ENCODE results near the gene HECTD2.

The HECTD2 gene

DNA sequence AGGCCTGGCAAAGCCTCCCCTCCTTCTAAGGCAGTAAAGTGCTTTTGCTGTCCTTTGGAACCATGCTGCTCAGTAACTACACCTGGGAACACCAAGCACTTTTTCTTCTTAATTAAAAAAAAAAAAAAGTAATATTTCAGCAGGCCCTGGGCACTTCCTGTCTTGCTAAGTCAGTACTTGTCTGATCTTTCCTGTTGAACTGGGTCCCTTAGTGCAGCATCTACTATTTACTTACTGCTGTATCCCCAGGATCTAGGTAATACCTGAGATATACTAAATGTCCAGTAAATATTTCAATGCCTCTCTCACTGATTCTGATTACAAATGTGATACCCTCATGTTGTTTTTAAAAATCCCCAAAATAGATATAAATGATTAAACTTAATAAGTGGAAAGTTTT, 145.3 kb downstream of the HECTD2 start:
- ATAC-seq = no peak
- TF ChIP-seq, protein P1, sequence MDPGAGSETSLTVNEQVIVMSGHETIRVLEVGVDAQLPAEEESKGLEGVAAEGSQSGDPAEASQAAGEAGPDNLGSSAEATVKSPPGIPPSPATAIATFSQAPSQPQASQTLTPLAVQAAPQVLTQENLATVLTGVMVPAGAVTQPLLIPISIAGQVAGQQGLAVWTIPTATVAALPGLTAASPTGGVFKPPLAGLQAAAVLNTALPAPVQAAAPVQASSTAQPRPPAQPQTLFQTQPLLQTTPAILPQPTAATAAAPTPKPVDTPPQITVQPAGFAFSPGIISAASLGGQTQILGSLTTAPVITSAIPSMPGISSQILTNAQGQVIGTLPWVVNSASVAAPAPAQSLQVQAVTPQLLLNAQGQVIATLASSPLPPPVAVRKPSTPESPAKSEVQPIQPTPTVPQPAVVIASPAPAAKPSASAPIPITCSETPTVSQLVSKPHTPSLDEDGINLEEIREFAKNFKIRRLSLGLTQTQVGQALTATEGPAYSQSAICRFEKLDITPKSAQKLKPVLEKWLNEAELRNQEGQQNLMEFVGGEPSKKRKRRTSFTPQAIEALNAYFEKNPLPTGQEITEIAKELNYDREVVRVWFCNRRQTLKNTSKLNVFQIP (CRISPR knock-in tag; IDR thresholded peaks at IDR 0.05; ENCODE audit: borderline replicate concordance, low read depth) = no peak
- no peak for TF ChIP-seq GLIS3 (CRISPR knock-in tag; IDR thresholded peaks at IDR 0.05)
- no peak for TF ChIP-seq ISL1 (CRISPR knock-in tag; IDR thresholded peaks at IDR 0.05)
- no peak for TF ChIP-seq TOX (CRISPR knock-in tag; IDR thresholded peaks at IDR 0.05; ENCODE audit: borderline replicate concordance)
- TF ChIP-seq, protein P2, sequence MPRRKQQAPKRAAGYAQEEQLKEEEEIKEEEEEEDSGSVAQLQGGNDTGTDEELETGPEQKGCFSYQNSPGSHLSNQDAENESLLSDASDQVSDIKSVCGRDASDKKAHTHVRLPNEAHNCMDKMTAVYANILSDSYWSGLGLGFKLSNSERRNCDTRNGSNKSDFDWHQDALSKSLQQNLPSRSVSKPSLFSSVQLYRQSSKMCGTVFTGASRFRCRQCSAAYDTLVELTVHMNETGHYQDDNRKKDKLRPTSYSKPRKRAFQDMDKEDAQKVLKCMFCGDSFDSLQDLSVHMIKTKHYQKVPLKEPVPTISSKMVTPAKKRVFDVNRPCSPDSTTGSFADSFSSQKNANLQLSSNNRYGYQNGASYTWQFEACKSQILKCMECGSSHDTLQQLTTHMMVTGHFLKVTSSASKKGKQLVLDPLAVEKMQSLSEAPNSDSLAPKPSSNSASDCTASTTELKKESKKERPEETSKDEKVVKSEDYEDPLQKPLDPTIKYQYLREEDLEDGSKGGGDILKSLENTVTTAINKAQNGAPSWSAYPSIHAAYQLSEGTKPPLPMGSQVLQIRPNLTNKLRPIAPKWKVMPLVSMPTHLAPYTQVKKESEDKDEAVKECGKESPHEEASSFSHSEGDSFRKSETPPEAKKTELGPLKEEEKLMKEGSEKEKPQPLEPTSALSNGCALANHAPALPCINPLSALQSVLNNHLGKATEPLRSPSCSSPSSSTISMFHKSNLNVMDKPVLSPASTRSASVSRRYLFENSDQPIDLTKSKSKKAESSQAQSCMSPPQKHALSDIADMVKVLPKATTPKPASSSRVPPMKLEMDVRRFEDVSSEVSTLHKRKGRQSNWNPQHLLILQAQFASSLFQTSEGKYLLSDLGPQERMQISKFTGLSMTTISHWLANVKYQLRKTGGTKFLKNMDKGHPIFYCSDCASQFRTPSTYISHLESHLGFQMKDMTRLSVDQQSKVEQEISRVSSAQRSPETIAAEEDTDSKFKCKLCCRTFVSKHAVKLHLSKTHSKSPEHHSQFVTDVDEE (CRISPR knock-in tag; IDR thresholded peaks at IDR 0.05) = no peak
- TF ChIP-seq ESRRG (CRISPR knock-in tag; IDR thresholded peaks at IDR 0.05) = no peak
- no peak for TF ChIP-seq PPARA (CRISPR knock-in tag; IDR thresholded peaks at IDR 0.05; ENCODE audit: borderline replicate concordance)
- no peak for TF ChIP-seq ZNF70 (CRISPR knock-in tag; IDR thresholded peaks at IDR 0.05)
- TF ChIP-seq OSR1 (CRISPR knock-in tag; IDR thresholded peaks at IDR 0.05) = no peak
- no peak for TF ChIP-seq BACH2 (CRISPR knock-in tag; IDR thresholded peaks at IDR 0.05; ENCODE audit: borderline replicate concordance)
- TF ChIP-seq, protein P3, sequence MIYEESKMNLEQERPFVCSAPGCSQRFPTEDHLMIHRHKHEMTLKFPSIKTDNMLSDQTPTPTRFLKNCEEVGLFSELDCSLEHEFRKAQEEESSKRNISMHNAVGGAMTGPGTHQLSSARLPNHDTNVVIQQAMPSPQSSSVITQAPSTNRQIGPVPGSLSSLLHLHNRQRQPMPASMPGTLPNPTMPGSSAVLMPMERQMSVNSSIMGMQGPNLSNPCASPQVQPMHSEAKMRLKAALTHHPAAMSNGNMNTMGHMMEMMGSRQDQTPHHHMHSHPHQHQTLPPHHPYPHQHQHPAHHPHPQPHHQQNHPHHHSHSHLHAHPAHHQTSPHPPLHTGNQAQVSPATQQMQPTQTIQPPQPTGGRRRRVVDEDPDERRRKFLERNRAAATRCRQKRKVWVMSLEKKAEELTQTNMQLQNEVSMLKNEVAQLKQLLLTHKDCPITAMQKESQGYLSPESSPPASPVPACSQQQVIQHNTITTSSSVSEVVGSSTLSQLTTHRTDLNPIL (CRISPR knock-in tag; IDR thresholded peaks at IDR 0.05; ENCODE audit: low read depth) = no peak
- no peak for TF ChIP-seq ZFP3 (CRISPR knock-in tag; IDR thresholded peaks at IDR 0.05)
- no peak for TF ChIP-seq ZC3H10 (CRISPR knock-in tag; IDR thresholded peaks at IDR 0.05)
- TF ChIP-seq ZFP30 (CRISPR knock-in tag; IDR thresholded peaks at IDR 0.05) = no peak
- TF ChIP-seq, protein P4, sequence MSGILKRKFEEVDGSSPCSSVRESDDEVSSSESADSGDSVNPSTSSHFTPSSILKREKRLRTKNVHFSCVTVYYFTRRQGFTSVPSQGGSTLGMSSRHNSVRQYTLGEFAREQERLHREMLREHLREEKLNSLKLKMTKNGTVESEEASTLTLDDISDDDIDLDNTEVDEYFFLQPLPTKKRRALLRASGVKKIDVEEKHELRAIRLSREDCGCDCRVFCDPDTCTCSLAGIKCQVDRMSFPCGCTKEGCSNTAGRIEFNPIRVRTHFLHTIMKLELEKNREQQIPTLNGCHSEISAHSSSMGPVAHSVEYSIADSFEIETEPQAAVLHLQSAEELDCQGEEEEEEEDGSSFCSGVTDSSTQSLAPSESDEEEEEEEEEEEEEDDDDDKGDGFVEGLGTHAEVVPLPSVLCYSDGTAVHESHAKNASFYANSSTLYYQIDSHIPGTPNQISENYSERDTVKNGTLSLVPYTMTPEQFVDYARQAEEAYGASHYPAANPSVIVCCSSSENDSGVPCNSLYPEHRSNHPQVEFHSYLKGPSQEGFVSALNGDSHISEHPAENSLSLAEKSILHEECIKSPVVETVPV (CRISPR knock-in tag; IDR thresholded peaks at IDR 0.05) = no peak
- no peak for TF ChIP-seq SNAI2 (CRISPR knock-in tag; IDR thresholded peaks at IDR 0.05)
- no peak for TF ChIP-seq RARB (CRISPR knock-in tag; IDR thresholded peaks at IDR 0.05)

DNA sequence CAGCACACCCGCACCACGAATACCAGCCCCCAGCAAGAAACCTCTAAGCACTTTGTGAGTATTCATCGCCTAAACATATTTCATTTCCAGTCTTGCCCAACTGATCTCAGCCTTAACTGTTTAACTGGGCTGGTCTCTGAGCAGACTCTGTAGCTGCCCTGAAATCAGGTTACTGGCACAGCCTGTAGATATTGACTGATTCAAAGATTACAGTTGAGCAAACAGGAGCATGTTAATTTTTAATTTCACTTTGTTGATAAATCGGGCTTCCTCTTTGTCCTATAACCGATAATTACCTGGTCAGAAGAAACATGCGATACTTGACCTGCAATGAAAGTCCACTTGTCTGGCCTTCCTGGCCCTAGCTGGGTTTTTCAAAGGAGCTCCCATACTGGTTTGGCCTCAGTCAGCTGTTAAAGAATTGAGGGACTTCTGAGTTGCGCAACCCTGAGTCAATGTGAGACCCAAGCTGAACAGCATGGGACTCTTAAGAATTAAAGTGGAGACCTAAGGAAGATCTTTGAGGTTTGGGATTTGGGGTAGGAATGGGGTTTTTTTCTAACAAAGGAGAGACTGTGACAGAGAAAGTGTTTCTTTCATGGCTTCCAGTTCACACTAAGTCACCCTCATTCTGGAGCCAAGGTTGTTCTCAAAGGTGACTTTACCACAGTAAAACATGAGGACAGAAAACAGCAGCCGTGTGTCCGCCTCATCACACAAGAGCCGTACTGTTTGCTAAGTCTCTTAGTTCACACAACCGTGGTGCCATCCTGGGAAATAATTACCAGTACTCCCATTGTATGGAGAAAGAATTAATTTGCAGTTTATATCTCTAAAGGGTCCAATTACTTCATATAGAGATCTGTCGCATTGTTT, 146.8 kb downstream of the HECTD2 start:
- TF ChIP-seq CSDC2 (CRISPR knock-in tag; IDR thresholded peaks at IDR 0.05) = no peak
- no peak for ATAC-seq

DNA sequence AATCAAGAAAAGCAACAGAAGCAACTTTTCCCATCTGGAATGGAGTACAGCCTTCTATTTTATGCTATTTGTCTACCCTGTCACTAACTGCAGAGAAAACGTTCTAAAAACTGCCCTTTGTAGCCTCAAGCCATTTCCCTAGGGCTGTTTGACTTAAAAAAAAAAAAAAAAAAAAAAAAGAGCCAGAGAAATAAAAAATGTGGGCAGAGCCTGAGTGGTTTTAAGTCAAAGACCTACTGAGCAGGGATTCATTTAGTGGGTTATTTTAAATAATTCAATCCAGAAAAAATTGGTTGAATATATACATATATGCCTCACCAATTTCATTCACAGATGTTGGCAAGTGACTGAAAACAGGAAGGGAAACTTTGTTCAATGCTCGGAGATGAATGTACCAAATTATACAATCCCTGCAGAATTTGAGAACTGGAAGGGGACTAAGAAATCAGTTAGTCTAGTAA, 147.5 kb downstream of the HECTD2 start:
- no peak for ATAC-seq
- TF ChIP-seq ZNF8 (CRISPR knock-in tag; IDR thresholded peaks at IDR 0.05) (no peak), ZNF565 (CRISPR knock-in tag; conservative IDR thresholded peaks at IDR 0.05; ENCODE audit: low read depth) (no peak), ISL1 (CRISPR knock-in tag; IDR thresholded peaks at IDR 0.05) (no peak), PPARA (CRISPR knock-in tag; IDR thresholded peaks at IDR 0.05; ENCODE audit: borderline replicate concordance) (no peak), ESRRG (CRISPR knock-in tag; IDR thresholded peaks at IDR 0.05) (no peak), RARB (CRISPR knock-in tag; IDR thresholded peaks at IDR 0.05) (no peak), CSDC2 (CRISPR knock-in tag; IDR thresholded peaks at IDR 0.05) (no peak), ZC3H10 (CRISPR knock-in tag; IDR thresholded peaks at IDR 0.05) (no peak), TCF4 (CRISPR knock-in tag; IDR thresholded peaks at IDR 0.05; ENCODE audit: borderline replicate concordance) (no peak), SNAI2 (CRISPR knock-in tag; IDR thresholded peaks at IDR 0.05) (no peak)
- TF ChIP-seq, protein P4 (CRISPR knock-in tag; IDR thresholded peaks at IDR 0.05) = no peak
- TF ChIP-seq, protein P3 (CRISPR knock-in tag; IDR thresholded peaks at IDR 0.05; ENCODE audit: low read depth) = no peak
